Skeletal muscle tissue (tissue), 4 donors: ENCODE results near the gene KCNA1. TPM values are rescaled to one million over a fixed set of nuclear protein-coding genes. Genes with fewer than 3 reads are reported as not detected.

Source experiments
- H3K27ac ChIP-seq: one replicate; pipeline ENCODE4 v1.7.0; 2013; ENCODE audit warnings: mild to moderate bottlenecking, low read depth, low read length, inconsistent platforms
- H3K27me3 ChIP-seq, 3 donors: one replicate each; pipeline ENCODE4 v1.7.0; 2013; ENCODE audit warnings: low read length in 3 of 3; ENCODE audit not compliant: control insufficient read depth in 3 of 3, insufficient read depth in 3 of 3
- H3K36me3 ChIP-seq, 3 donors: one replicate each; pipeline ENCODE4 v1.7.0; 2013; ENCODE audit warnings: low read length in 3 of 3; ENCODE audit not compliant: control insufficient read depth in 3 of 3, insufficient read depth in 3 of 3
- H3K4me1 ChIP-seq, 3 donors: one replicate each; pipeline ENCODE4 v1.7.0; 2013; ENCODE audit warnings: low read length in 3 of 3, mild to moderate bottlenecking in 3 of 3; ENCODE audit not compliant: control insufficient read depth in 3 of 3, insufficient read depth in 3 of 3
- H3K4me3 ChIP-seq, 3 donors: one replicate each; pipeline ENCODE4 v1.7.0; 2013; ENCODE audit warnings: low read length in 3 of 3
- H3K9ac ChIP-seq, 3 donors: one replicate each; pipeline ENCODE4 v1.7.0; 2013; ENCODE audit warnings: low read length in 3 of 3, mild to moderate bottlenecking in 3 of 3, moderate library complexity in 2 of 3, low read depth in 1 of 3
- H3K9me3 ChIP-seq, 3 donors: one replicate each; pipeline ENCODE4 v1.7.0; 2013; ENCODE audit warnings: low read length in 3 of 3; ENCODE audit not compliant: control insufficient read depth in 3 of 3
- total RNA-seq: library from RNA; depleted of rRNA; stranded (reverse); fragments of >200 nt; gene quantifications from one replicate; pipeline ENCODE4 v1.2.3, GENCODE V29; 2014
- donor health status: Osteomylitis.

The KCNA1 gene
- total RNA-seq, 1 donor from 2014 or later, result 1.6 TPM

DNA sequence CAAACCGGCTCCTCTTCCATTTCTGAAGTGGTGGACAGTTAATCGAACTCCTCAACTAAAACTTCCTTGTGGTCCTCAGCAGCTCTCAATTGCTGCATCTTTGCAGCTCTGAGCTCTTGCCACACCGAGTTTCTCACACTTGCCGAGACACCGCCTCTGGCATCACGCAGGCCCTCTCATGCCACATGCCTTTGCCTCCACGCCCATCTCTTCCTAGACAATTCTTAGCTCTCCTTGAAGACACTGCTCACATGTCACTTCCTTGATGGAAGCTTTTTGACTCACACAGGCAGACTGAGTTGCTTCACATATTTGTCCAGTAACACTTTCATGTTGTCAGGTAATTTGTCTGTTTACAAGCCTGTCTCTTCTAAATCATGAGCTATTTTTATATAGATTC lies 29.2 kb downstream of the KCNA1 start:
- peaks cover 4 to 8% (median 8%) of the 10 kb centered on the region in 3 donors for H3K27me3 ChIP-seq

DNA sequence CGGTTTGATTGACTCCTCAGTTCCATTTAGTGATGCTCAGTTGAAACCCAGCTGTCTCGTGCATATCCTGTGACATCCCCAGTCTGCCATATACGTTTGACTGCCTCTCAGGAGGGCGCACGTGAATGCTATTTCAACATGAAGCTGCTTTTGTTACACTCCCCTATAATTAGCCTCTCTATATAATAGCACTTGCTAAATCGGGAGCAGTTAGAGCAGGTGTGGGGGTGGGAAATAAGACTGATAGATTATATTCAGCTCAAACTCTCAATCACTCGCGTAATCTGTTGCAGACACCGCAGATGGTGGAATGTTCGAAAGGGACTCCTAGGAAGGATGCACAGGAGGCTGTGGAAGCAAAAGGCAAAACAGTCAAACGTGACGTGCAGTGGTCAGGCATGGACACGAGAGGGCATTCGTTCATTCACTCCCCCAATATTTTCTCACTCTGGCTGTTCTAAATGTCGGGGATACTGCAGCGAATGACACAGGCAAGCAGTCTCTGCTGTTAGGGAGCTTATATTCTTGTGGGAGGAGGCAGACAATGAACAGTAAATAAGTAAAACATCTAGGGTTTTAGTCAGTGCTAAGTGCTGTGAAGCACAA lies 29.8 kb downstream of the KCNA1 start:
- Histone ChIP-seq H3K27ac (no peak overlapping the region), H3K36me3 (no peaks in the 10 kb centered on the region), H3K9ac (no peak overlapping the region), H3K9me3 (no peaks in the 10 kb centered on the region), H3K4me3 (no peak overlapping the region), H3K27me3 (peaks cover 0 to 8% (median 8%) of the 10 kb centered on the region in 3 donors), H3K4me1 (peaks cover 0 to 2% (median 0%) of the 10 kb centered on the region in 3 donors)

More for the DNA sequence above, 29.2 kb downstream of the KCNA1 start:
- Histone ChIP-seq H3K4me1 (peaks cover 0 to 2% (median 0%) of the 10 kb centered on the region in 3 donors), H3K36me3 (no peaks in the 10 kb centered on the region), H3K27ac (no peak overlapping the region), H3K9ac (no peak overlapping the region), H3K9me3 (no peaks in the 10 kb centered on the region), H3K4me3 (no peak overlapping the region)

DNA sequence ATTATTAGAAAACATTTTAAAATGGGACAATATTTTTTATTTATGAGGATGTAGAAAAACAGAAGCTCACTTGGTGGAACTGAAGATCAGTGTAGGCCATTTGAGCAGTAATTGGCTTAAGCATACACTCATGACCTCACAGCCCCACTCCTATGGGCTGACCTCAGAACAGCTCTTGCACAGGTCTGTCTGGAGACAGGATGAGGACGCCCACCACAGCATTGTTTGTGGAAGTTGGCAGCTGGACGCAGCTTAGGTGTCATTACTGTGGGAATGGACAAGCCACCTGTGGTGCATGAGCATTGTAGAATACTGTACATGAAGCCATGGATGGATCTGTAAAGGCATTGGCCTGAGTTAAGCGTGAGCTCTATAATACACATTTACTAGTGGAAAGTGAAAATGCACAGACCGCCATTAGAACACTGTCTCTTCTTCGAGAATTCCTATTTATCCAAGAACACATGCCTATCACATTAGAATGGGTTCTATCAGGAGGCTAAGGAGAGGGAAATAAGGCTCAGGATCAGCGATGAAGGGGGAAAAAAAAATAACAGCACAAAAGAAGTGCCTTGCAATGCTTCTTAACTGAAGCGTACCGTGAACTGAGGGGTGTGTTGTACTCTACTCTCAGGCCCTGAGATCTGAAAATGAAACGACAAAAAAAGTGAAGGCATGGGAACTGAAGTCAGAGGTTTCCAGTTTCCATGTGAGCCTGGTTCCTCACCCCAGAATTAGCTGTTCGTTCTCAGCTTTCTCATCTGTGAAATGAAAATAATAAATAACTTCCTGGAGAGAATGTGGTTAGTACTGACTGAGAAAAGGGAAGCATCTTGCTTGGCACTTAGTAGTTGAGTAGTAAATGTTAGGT lies 33.6 kb downstream of the KCNA1 start:
- H3K27ac ChIP-seq, result no peak overlapping the region
- peaks cover 0 to 2% (median 0%) of the 10 kb centered on the region in 3 donors for H3K4me1 ChIP-seq
- no peak overlapping the region for H3K4me3 ChIP-seq
- H3K9me3 ChIP-seq, result no peaks in the 10 kb centered on the region
- no peak overlapping the region for H3K9ac ChIP-seq
- no peaks in the 10 kb centered on the region for H3K36me3 ChIP-seq
- peaks cover 0 to 16% (median 10%) of the 10 kb centered on the region in 3 donors for H3K27me3 ChIP-seq

DNA sequence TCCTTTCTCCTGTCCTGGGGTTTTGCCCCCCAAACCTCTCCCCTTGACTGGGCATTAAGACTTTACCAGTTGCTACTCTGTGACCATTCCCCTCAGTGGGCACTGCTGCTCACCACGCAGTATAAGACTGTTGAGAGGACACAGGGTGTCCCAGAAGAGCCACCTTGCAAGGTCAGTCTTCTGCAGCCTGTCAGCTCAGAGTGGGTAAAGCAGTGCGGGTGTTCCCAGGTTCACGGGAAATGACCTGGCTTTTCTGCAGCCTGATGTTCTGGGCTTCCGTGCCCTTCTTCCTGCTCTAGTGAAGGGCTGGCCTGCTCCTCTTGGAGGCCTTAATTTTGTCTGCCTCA lies 34.2 kb downstream of the KCNA1 start:
- Histone ChIP-seq H3K36me3 (no peaks in the 10 kb centered on the region), H3K4me1 (peaks cover 0 to 2% (median 0%) of the 10 kb centered on the region in 3 donors), H3K9ac (no peak overlapping the region), H3K4me3 (no peak overlapping the region), H3K27ac (no peak overlapping the region), H3K27me3 (peaks cover 0 to 12% (median 10%) of the 10 kb centered on the region in 3 donors), H3K9me3 (no peaks in the 10 kb centered on the region)

DNA sequence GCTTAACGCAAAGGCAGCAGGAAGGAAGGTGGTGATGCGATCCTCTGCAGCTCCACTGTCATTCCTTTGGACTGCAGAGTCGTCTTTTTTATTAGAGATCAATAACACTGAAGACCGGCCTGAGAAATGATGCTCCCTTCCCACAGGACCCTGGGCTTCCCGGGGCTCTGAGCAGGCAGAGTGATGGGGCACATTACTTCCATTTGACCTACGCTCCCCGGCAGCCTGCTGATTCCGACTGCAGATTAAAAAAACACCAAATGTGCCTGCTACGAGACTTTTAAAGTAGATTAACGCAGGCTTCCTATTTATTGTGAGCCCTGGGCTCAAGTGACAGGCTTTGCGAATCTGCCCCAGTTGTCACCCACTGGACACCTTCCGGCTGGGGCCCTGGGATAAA lies 37.5 kb downstream of the KCNA1 start:
- Histone ChIP-seq H3K4me1 (no peaks in the 10 kb centered on the region), H3K36me3 (no peaks in the 10 kb centered on the region), H3K4me3 (no peak overlapping the region), H3K27ac (no peak overlapping the region), H3K9ac (no peak overlapping the region), H3K9me3 (no peaks in the 10 kb centered on the region), H3K27me3 (peaks cover 2 to 16% (median 10%) of the 10 kb centered on the region in 3 donors)

DNA sequence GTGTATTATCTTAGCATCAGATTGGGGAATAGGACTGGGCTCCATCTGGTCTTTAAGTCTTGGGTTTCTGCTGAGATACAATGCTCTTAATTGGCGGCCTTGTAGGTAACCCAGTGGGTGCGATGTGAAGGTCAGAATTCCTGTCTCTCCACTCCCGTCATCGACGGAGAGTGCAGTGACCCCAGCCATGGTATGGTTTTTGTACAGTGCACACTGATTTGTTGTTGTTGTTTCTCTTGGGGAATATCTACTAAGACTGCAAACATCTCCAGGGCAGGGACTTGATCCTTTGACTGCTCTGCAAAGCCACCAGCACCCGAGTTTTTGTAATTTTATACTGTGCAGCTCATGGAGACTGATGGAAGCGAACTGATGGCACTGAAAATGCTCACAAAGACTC lies 41.4 kb downstream of the KCNA1 start:
- no peaks in the 10 kb centered on the region for H3K4me1 ChIP-seq
- no peak overlapping the region for H3K27ac ChIP-seq
- H3K36me3 ChIP-seq, result no peaks in the 10 kb centered on the region
- peaks cover 6 to 29% (median 20%) of the 10 kb centered on the region in 3 donors for H3K27me3 ChIP-seq
- no peak overlapping the region for H3K9ac ChIP-seq
- H3K9me3 ChIP-seq, result no peaks in the 10 kb centered on the region
- H3K4me3 ChIP-seq, result no peak overlapping the region

DNA sequence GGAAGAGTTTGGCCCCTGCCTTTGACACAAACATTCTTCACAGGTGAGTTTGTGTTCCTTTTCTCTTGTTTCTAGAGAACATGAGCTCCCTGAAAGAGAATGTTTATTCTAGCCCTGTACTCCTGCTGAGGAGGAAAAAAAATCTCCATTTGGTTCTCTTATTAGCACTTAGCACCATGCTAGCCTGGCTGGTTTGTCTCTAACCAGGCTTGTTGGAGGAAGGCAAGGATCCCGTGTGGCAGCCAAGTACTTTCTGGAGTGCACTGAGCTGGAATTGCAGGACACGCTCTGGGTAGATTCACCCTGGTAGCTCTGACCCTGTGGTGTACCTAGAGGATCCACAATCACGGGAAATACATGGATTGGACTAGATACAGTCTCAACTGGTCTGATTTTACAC lies 41.9 kb downstream of the KCNA1 start:
- Histone ChIP-seq H3K4me3 (no peak overlapping the region), H3K27me3 (peaks cover 6 to 27% (median 23%) of the 10 kb centered on the region in 3 donors)

DNA sequence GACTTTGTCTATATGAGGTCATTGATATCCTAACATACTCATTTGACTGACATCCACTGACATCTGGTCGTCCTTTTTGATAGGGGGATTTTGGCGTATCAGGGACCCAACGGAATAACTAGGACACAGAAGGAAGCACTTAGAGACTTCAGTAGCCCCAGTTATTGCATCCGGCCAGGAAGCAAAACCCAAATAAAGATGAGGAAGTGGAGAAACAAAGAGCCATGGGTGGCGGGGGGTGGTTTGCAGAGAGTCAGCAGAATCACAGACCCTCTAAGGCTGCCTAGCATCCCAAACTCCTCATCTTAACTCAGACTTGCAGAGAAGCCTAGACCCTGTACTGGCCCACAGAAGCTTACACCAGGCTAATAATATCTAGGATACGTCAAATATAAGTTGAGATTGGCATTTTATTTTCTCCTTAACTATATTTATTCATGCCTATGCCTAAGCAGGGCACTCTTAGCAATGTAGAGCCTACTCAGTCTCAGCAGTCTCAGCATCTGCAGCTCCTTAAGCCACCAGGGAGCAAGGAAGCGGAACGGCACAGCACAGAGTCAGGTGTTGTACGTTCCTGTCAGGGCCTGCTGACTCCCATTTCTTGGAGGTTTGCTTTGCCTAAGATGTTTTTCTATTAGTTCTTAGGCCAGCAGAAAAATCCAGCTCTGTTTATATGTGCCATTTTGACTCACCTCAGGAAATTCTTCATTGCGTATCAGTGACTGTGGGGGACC lies 45.1 kb downstream of the KCNA1 start:
- Histone ChIP-seq H3K4me1 (no peaks in the 10 kb centered on the region), H3K27me3 (peaks cover 5 to 23% (median 16%) of the 10 kb centered on the region in 3 donors), H3K27ac (no peak overlapping the region), H3K4me3 (no peak overlapping the region), H3K9ac (no peak overlapping the region), H3K9me3 (no peaks in the 10 kb centered on the region), H3K36me3 (no peaks in the 10 kb centered on the region)

More for the DNA sequence above, 41.9 kb downstream of the KCNA1 start:
- Histone ChIP-seq H3K9ac (no peak overlapping the region), H3K27ac (no peak overlapping the region), H3K9me3 (no peaks in the 10 kb centered on the region), H3K4me1 (no peaks in the 10 kb centered on the region), H3K36me3 (no peaks in the 10 kb centered on the region)

DNA sequence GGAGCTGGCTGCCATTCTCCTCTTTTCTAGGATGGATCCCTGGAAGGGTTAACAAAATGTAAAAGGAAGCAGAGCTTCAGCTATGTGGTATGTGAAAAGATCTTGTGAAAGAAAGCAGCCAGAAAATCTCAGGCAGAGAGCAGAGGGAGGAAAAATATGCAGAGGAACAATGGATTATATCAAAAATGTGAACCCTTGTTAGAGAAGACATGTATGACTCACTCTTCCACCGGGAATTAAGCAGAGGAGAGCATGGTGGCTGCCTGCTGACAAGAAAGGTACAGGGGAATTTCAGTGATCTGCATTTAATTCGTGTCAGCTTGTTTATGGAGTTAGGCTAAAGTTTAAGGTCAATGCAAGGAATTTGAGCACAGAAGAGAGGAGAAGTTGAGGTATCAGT lies 46.3 kb downstream of the KCNA1 start:
- no peak overlapping the region for H3K27ac ChIP-seq
- no peaks in the 10 kb centered on the region for H3K36me3 ChIP-seq
- H3K4me3 ChIP-seq, result no peak overlapping the region
- H3K9me3 ChIP-seq, result no peaks in the 10 kb centered on the region
- no peak overlapping the region for H3K9ac ChIP-seq
- peaks cover 4 to 23% (median 18%) of the 10 kb centered on the region in 3 donors for H3K27me3 ChIP-seq
- H3K4me1 ChIP-seq, result no peaks in the 10 kb centered on the region
